Gastroesophageal sphincter (tissue), 3 donors: ENCODE results near the gene CD53.

Experiments
- CTCF ChIP-seq, 4 experiments: fragments of 200-600 bp in 2 of 4; fragments of 450-650 bp in 2 of 4; sonication (generic) in 1 of 4; IDR thresholded peaks; one replicate each; pipeline ENCODE4 v1.5.1; 2017 to 2019; ENCODE audit warnings: antibody characterized with exemption in 4 of 4, mild to moderate bottlenecking in 2 of 4, moderate library complexity in 2 of 4
- POLR2A ChIP-seq, 2 donors: fragments of 450-650 bp; IDR thresholded peaks; one replicate each; pipeline ENCODE4 v1.6.1; 2017; ENCODE audit warnings: antibody characterized with exemption in 2 of 2, mild to moderate bottlenecking in 2 of 2, moderate library complexity in 1 of 2

GRCh38 chr1:110870721-110871388 is 2.1 kb upstream of the CD53 start:
- TF ChIP-seq CTCF (IDR thresholded peaks at IDR 0.05) (no peak), POLR2A (IDR thresholded peaks at IDR 0.05) (no peak)
